Measurements from ENCODE around the gene HSF5. TPM values are rescaled to one million over a fixed set of nuclear protein-coding genes. Genes with fewer than 3 reads are reported as not detected.

HSF5 gene
- total and polyA plus RNA-seq, 2 donors: 0.03 to 0.26 TPM

- DNase-seq (ENCODE audit: extremely low spot score): no peak
- Histone ChIP-seq H3K27ac (ENCODE audit: low read depth) (no peak overlapping the region), H3K36me3 (ENCODE audit: insufficient read depth) (no peaks in the 10 kb centered on the region), H3K4me1 (ENCODE audit: insufficient read depth) (no peaks in the 10 kb centered on the region), H3K4me3 (ENCODE audit: low read depth, low read length) (no peak overlapping the region)
- WGBS: 81% methylated on average over 3 of the region's 3 CpGs
Measured at GRCh38 chr17:58427807-58428206, 60.4 kb downstream of the HSF5 start.

GRCh38 chr17:58421711-58422110 is 66.5 kb downstream of the HSF5 start:
- WGBS: 55% methylated on average over 1 of the region's 1 CpG
- H3K27ac ChIP-seq (ENCODE audit: low read depth): no peak overlapping the region
- H3K36me3 ChIP-seq (ENCODE audit: insufficient read depth): no peaks in the 10 kb centered on the region
- DNase-seq (ENCODE audit: extremely low spot score): no peak
- H3K4me3 ChIP-seq (ENCODE audit: low read depth, low read length): no peak overlapping the region
- H3K4me1 ChIP-seq (ENCODE audit: insufficient read depth): no peaks in the 10 kb centered on the region

- Histone ChIP-seq H3K27ac (ENCODE audit: low read depth) (no peak overlapping the region), H3K36me3 (ENCODE audit: insufficient read depth) (no peaks in the 10 kb centered on the region), H3K4me3 (ENCODE audit: low read depth, low read length) (no peak overlapping the region), H3K4me1 (ENCODE audit: insufficient read depth) (no peaks in the 10 kb centered on the region)
- WGBS: 50% methylated on average over 2 of the region's 2 CpGs
- DNase-seq (ENCODE audit: extremely low spot score): no peak
Measured at GRCh38 chr17:58420827-58421226, 67.4 kb downstream of the HSF5 start.

GRCh38 chr17:58417300-58418092 is 70.7 kb downstream of the HSF5 start, which contains the start of gene RNF43:
RNF43 (minus strand) TSS chr17:58417534; CDS start chr17:58415577, 1,957 bp downstream.
- Histone ChIP-seq H3K27ac (ENCODE audit: low read depth) (peak within 1 kb of the TSS; percentile 51), H3K4me1 (ENCODE audit: insufficient read depth) (no peaks in the 10 kb centered on the region), H3K4me3 (ENCODE audit: low read depth, low read length) (peak within 1 kb of the TSS; percentile 22), H3K36me3 (ENCODE audit: insufficient read depth) (no peaks in the 10 kb centered on the region)
- WGBS: 3% methylated on average over 8 of the region's 8 CpGs
- peak; percentile 93 for DNase-seq (ENCODE audit: extremely low spot score)

- Histone ChIP-seq H3K4me1 (ENCODE audit: insufficient read depth) (no peaks in the 10 kb centered on the region), H3K4me3 (ENCODE audit: low read depth, low read length) (peak overlapping the region; percentile 22), H3K36me3 (ENCODE audit: insufficient read depth) (no peaks in the 10 kb centered on the region), H3K27ac (ENCODE audit: low read depth) (peak overlapping the region; percentile 51)
- 40% methylated on average over 6 of the region's 6 CpGs for WGBS
- no peak for DNase-seq (ENCODE audit: extremely low spot score)
Measured at GRCh38 chr17:58416937-58417299, 71.3 kb downstream of the HSF5 start.

- H3K27ac ChIP-seq (ENCODE audit: low read depth): no peak overlapping the region
Measured at GRCh38 chr17:58416396-58416795, 71.8 kb downstream of the HSF5 start.

GRCh38 chr17:58415371-58416055 is 72.7 kb downstream of the HSF5 start:
- no peaks in the 10 kb centered on the region for H3K36me3 ChIP-seq (ENCODE audit: insufficient read depth)
- H3K27ac ChIP-seq (ENCODE audit: low read depth): no peak overlapping the region
- WGBS: 72% methylated on average over 6 of the region's 6 CpGs

More at GRCh38 chr17:58416396-58416795, 71.8 kb downstream of the HSF5 start:
- Histone ChIP-seq H3K36me3 (ENCODE audit: insufficient read depth) (no peaks in the 10 kb centered on the region), H3K4me1 (ENCODE audit: insufficient read depth) (no peaks in the 10 kb centered on the region), H3K4me3 (ENCODE audit: low read depth, low read length) (peak overlapping the region; percentile 22)
- no peak for DNase-seq (ENCODE audit: extremely low spot score)
- 84% methylated on average over 4 of the region's 4 CpGs for WGBS

GRCh38 chr17:58414596-58414997 is 73.6 kb downstream of the HSF5 start:
- Histone ChIP-seq H3K27ac (ENCODE audit: low read depth) (no peak overlapping the region), H3K4me1 (ENCODE audit: insufficient read depth) (no peaks in the 10 kb centered on the region), H3K4me3 (ENCODE audit: low read depth, low read length) (no peak overlapping the region), H3K36me3 (ENCODE audit: insufficient read depth) (no peaks in the 10 kb centered on the region)
- 87% methylated on average over 3 of the region's 3 CpGs for WGBS
- DNase-seq (ENCODE audit: extremely low spot score): no peak

More at GRCh38 chr17:58415371-58416055, 72.7 kb downstream of the HSF5 start:
- no peak for DNase-seq (ENCODE audit: extremely low spot score)
- H3K4me1 ChIP-seq (ENCODE audit: insufficient read depth): no peaks in the 10 kb centered on the region
- H3K4me3 ChIP-seq (ENCODE audit: low read depth, low read length): no peak overlapping the region

- Histone ChIP-seq H3K36me3 (ENCODE audit: insufficient read depth) (no peaks in the 10 kb centered on the region), H3K4me3 (ENCODE audit: low read depth, low read length) (no peak overlapping the region), H3K27ac (ENCODE audit: low read depth) (peak overlapping the region; percentile 23), H3K4me1 (ENCODE audit: insufficient read depth) (no peaks in the 10 kb centered on the region)
- DNase-seq (ENCODE audit: extremely low spot score): no peak
- WGBS: 53% methylated on average over 2 of the region's 2 CpGs
Measured at GRCh38 chr17:58413684-58414083, 74.5 kb downstream of the HSF5 start.

GRCh38 chr17:58412961-58413586 is 75.1 kb downstream of the HSF5 start:
- H3K4me3 ChIP-seq (ENCODE audit: low read depth, low read length): no peak overlapping the region
- DNase-seq (ENCODE audit: extremely low spot score): no peak
- 60% methylated on average over 3 of the region's 3 CpGs for WGBS

GRCh38 chr17:58412064-58412703 is 76.0 kb downstream of the HSF5 start:
- Histone ChIP-seq H3K4me1 (ENCODE audit: insufficient read depth) (no peaks in the 10 kb centered on the region), H3K36me3 (ENCODE audit: insufficient read depth) (no peaks in the 10 kb centered on the region), H3K27ac (ENCODE audit: low read depth) (no peak overlapping the region), H3K4me3 (ENCODE audit: low read depth, low read length) (no peak overlapping the region)
- WGBS: 93% methylated on average over 1 of the region's 1 CpG
- DNase-seq (ENCODE audit: extremely low spot score): no peak

More at GRCh38 chr17:58412961-58413586, 75.1 kb downstream of the HSF5 start:
- Histone ChIP-seq H3K36me3 (ENCODE audit: insufficient read depth) (no peaks in the 10 kb centered on the region), H3K27ac (ENCODE audit: low read depth) (no peak overlapping the region), H3K4me1 (ENCODE audit: insufficient read depth) (no peaks in the 10 kb centered on the region)

- 49% methylated on average over 1 of the region's 1 CpG for WGBS
- H3K36me3 ChIP-seq (ENCODE audit: insufficient read depth): no peaks in the 10 kb centered on the region
- DNase-seq (ENCODE audit: extremely low spot score): no peak
- H3K4me3 ChIP-seq (ENCODE audit: low read depth, low read length): no peak overlapping the region
- H3K27ac ChIP-seq (ENCODE audit: low read depth): no peak overlapping the region
- H3K4me1 ChIP-seq (ENCODE audit: insufficient read depth): no peaks in the 10 kb centered on the region
Measured at GRCh38 chr17:58411408-58411894, 76.8 kb downstream of the HSF5 start.

GRCh38 chr17:58410714-58411407 is 77.3 kb downstream of the HSF5 start:
- Histone ChIP-seq H3K4me1 (ENCODE audit: insufficient read depth) (no peaks in the 10 kb centered on the region), H3K27ac (ENCODE audit: low read depth) (no peak overlapping the region), H3K36me3 (ENCODE audit: insufficient read depth) (no peaks in the 10 kb centered on the region), H3K4me3 (ENCODE audit: low read depth, low read length) (no peak overlapping the region)
- DNase-seq (ENCODE audit: extremely low spot score): no peak

All from urinary bladder (tissue), 4 donors.